DND-41 (cell line): ENCODE results near the gene CPEB1.

Experiments
- EZH2 ChIP-seq: IDR thresholded peaks from 3 replicates; pipeline ENCODE4 v1.6.1; 2012; ENCODE audit warnings: borderline replicate concordance, low read depth, mild to moderate bottlenecking, moderate library complexity, low read length, inconsistent platforms; ENCODE audit not compliant: severe bottlenecking
- TF ChIP-seq, protein P1 (sequence below): IDR thresholded peaks from 2 replicates; pipeline ENCODE4 v1.5.1; 2012; ENCODE audit warnings: borderline replicate concordance, low read length, moderate library complexity, mild to moderate bottlenecking; ENCODE audit not compliant: poor library complexity, severe bottlenecking; ENCODE audit errors: extremely low read depth

DNA sequence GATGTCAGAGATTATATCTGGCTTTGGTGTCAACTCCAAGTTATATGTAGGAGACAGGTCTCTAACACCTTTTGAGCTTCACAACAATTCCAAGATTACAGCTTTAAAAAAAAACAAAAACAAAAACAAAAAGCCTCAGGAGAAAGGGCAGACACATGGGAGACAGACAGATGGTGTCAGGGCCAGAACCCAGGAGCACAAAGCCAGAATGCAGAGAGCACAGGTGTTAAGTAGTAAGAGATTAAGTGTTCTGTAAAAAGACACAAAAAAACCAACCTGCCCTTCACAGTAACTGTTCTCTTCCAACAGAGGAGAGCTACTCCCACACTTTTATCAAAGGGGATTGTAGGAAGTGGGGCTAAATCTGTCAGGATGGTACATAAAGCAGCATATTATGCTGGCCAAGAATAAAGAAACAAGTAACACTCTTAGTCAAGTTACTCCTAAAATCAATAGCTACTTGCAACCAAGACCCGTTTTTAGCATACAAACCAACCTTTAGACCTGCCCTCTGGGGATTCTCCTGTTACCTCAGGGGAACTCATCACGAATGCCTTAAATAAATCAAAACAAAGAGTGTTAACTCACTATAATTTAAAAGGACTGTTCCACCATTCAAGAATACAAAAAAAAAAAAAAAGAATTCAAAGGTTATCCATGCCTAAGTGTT is 5.9 kb downstream of the CPEB1 start:
- TF ChIP-seq, protein P1, sequence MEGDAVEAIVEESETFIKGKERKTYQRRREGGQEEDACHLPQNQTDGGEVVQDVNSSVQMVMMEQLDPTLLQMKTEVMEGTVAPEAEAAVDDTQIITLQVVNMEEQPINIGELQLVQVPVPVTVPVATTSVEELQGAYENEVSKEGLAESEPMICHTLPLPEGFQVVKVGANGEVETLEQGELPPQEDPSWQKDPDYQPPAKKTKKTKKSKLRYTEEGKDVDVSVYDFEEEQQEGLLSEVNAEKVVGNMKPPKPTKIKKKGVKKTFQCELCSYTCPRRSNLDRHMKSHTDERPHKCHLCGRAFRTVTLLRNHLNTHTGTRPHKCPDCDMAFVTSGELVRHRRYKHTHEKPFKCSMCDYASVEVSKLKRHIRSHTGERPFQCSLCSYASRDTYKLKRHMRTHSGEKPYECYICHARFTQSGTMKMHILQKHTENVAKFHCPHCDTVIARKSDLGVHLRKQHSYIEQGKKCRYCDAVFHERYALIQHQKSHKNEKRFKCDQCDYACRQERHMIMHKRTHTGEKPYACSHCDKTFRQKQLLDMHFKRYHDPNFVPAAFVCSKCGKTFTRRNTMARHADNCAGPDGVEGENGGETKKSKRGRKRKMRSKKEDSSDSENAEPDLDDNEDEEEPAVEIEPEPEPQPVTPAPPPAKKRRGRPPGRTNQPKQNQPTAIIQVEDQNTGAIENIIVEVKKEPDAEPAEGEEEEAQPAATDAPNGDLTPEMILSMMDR, result no peak
- TF ChIP-seq EZH2, result no peak
